Measurements from ENCODE around the gene CRYL1.

The CRYL1 gene

GRCh38 chr13:20472531-20472930, 53.1 kb downstream of the CRYL1 start:
- TF ChIP-seq CTCF (IDR thresholded peaks at IDR 0.05; ENCODE audit: low read depth, low read length), result no peak
- no peaks in the 10 kb centered on the region for H3K9me3 ChIP-seq
- H3K4me3 ChIP-seq (ENCODE audit: low read depth, low read length), result no peak overlapping the region

GRCh38 chr13:20470136-20470535, 55.5 kb downstream of the CRYL1 start:
- Histone ChIP-seq H3K9me3 (no peaks in the 10 kb centered on the region), H3K4me3 (ENCODE audit: low read depth, low read length) (no peak overlapping the region), H3K27me3 (no peaks in the 10 kb centered on the region), H3K36me3 (no peaks in the 10 kb centered on the region), H3K4me1 (no peaks in the 10 kb centered on the region)
- no peak for DNase-seq
- no peak for TF ChIP-seq CTCF (IDR thresholded peaks at IDR 0.05; ENCODE audit: low read depth, low read length)

More at GRCh38 chr13:20472531-20472930, 53.1 kb downstream of the CRYL1 start:
- no peak for DNase-seq
- Histone ChIP-seq H3K4me1 (no peaks in the 10 kb centered on the region), H3K36me3 (no peaks in the 10 kb centered on the region), H3K27me3 (no peaks in the 10 kb centered on the region)

GRCh38 chr13:20466371-20466770, 59.3 kb downstream of the CRYL1 start:
- no peak for DNase-seq
- Histone ChIP-seq H3K9me3 (no peaks in the 10 kb centered on the region), H3K27me3 (no peaks in the 10 kb centered on the region), H3K4me1 (no peaks in the 10 kb centered on the region), H3K36me3 (no peaks in the 10 kb centered on the region), H3K4me3 (ENCODE audit: low read depth, low read length) (no peak overlapping the region)
- TF ChIP-seq CTCF (IDR thresholded peaks at IDR 0.05; ENCODE audit: low read depth, low read length), result no peak

- no peak for TF ChIP-seq CTCF (IDR thresholded peaks at IDR 0.05; ENCODE audit: low read depth, low read length)
- no peaks in the 10 kb centered on the region for H3K27me3 ChIP-seq
- no peaks in the 10 kb centered on the region for H3K9me3 ChIP-seq
- no peaks in the 10 kb centered on the region for H3K36me3 ChIP-seq
- no peak for DNase-seq
- no peak overlapping the region for H3K4me3 ChIP-seq (ENCODE audit: low read depth, low read length)
- H3K4me1 ChIP-seq, result no peaks in the 10 kb centered on the region
These were observed 60.3 kb downstream of the CRYL1 start for GRCh38 chr13:20465218-20465879.

GRCh38 chr13:20462921-20463320, 62.7 kb downstream of the CRYL1 start:
- H3K36me3 ChIP-seq, result no peaks in the 10 kb centered on the region
- no peaks in the 10 kb centered on the region for H3K4me1 ChIP-seq
- no peak for TF ChIP-seq CTCF (IDR thresholded peaks at IDR 0.05; ENCODE audit: low read depth, low read length)
- DNase-seq, result no peak
- H3K4me3 ChIP-seq (ENCODE audit: low read depth, low read length), result no peak overlapping the region
- no peaks in the 10 kb centered on the region for H3K9me3 ChIP-seq
- no peaks in the 10 kb centered on the region for H3K27me3 ChIP-seq

- Histone ChIP-seq H3K4me1 (no peaks in the 10 kb centered on the region), H3K36me3 (no peaks in the 10 kb centered on the region), H3K9me3 (no peaks in the 10 kb centered on the region), H3K27me3 (no peaks in the 10 kb centered on the region), H3K4me3 (ENCODE audit: low read depth, low read length) (no peak overlapping the region)
- no peak for DNase-seq
- TF ChIP-seq CTCF (IDR thresholded peaks at IDR 0.05; ENCODE audit: low read depth, low read length), result no peak
These were observed 63.1 kb downstream of the CRYL1 start for GRCh38 chr13:20462533-20462915.
